ES-I3 (cell line): ENCODE measurements around the gene FABP7.
A peak's percentile ranks its signal among the peaks of the same experiment; 100 is the strongest.

Experiments
- H3K36me3 ChIP-seq: 2 replicates; pipeline ENCODE4 v1.6.1; 2013; ENCODE audit warnings: mild to moderate bottlenecking, low read length, control low read depth, moderate library complexity; ENCODE audit not compliant: insufficient read depth
- H3K4me1 ChIP-seq: 2 replicates; pipeline ENCODE4 v1.6.1; 2013; ENCODE audit warnings: mild to moderate bottlenecking, control low read depth, low read length; ENCODE audit not compliant: insufficient read depth
- H3K9ac ChIP-seq: 2 replicates; pipeline ENCODE4 v1.6.1; 2013; ENCODE audit warnings: low read depth, mild to moderate bottlenecking, low read length, moderate library complexity
- H3K9me3 ChIP-seq: 2 replicates; pipeline ENCODE4 v1.6.1; 2013; ENCODE audit warnings: mild to moderate bottlenecking, low read length, moderate library complexity; ENCODE audit not compliant: control insufficient read depth, insufficient read depth

The FABP7 gene

GRCh38 chr6:122778985-122779661 is 393 bp upstream of the FABP7 start:
- H3K9me3 ChIP-seq, result no peaks in the 10 kb centered on the region
- peaks cover 7% of the 10 kb centered on the region; the same call in 1 of the 2 replicates for H3K4me1 ChIP-seq
- H3K9ac ChIP-seq, result peak overlapping the region; percentile 14; the same call in 1 of the 2 replicates
- no peaks in the 10 kb centered on the region for H3K36me3 ChIP-seq

- no peaks in the 10 kb centered on the region for H3K36me3 ChIP-seq
- no peaks in the 10 kb centered on the region for H3K9me3 ChIP-seq
- H3K9ac ChIP-seq, result no peak overlapping the region
- H3K4me1 ChIP-seq, result peaks cover 7% of the 10 kb centered on the region; the same call in 1 of the 2 replicates
Observed at GRCh38 chr6:122780114-122780513, 598 bp downstream of the FABP7 start.

- Histone ChIP-seq H3K4me1 (peaks cover 7% of the 10 kb centered on the region; the same call in 1 of the 2 replicates), H3K9ac (no peak overlapping the region), H3K36me3 (no peaks in the 10 kb centered on the region), H3K9me3 (no peaks in the 10 kb centered on the region)
Observed at GRCh38 chr6:122781716-122782115, 2.2 kb downstream of the FABP7 start.

- Histone ChIP-seq H3K9ac (no peak overlapping the region), H3K4me1 (peaks cover 7% of the 10 kb centered on the region; the same call in 1 of the 2 replicates), H3K36me3 (no peaks in the 10 kb centered on the region), H3K9me3 (no peaks in the 10 kb centered on the region)
Observed at GRCh38 chr6:122783401-122783800, 3.9 kb downstream of the FABP7 start.

GRCh38 chr6:122785891-122786290 is 6.4 kb downstream of the FABP7 start:
- Histone ChIP-seq H3K9me3 (no peaks in the 10 kb centered on the region), H3K4me1 (no peaks in the 10 kb centered on the region), H3K36me3 (no peaks in the 10 kb centered on the region), H3K9ac (no peak overlapping the region)

GRCh38 chr6:122787721-122788120 is 8.2 kb downstream of the FABP7 start:
- H3K36me3 ChIP-seq, result no peaks in the 10 kb centered on the region
- no peaks in the 10 kb centered on the region for H3K4me1 ChIP-seq
- no peak overlapping the region for H3K9ac ChIP-seq
- no peaks in the 10 kb centered on the region for H3K9me3 ChIP-seq

GRCh38 chr6:122788208-122788607 is 8.7 kb downstream of the FABP7 start:
- no peaks in the 10 kb centered on the region for H3K9me3 ChIP-seq
- no peaks in the 10 kb centered on the region for H3K36me3 ChIP-seq
- H3K9ac ChIP-seq, result peak overlapping the region; percentile 62; the same call in 1 of the 2 replicates

GRCh38 chr6:122788663-122789181 is 9.2 kb downstream of the FABP7 start:
- H3K36me3 ChIP-seq, result no peaks in the 10 kb centered on the region
- peak overlapping the region; percentile 62 for H3K9ac ChIP-seq
- H3K9me3 ChIP-seq, result no peaks in the 10 kb centered on the region
- H3K4me1 ChIP-seq, result no peaks in the 10 kb centered on the region

More at GRCh38 chr6:122788208-122788607, 8.7 kb downstream of the FABP7 start:
- H3K4me1 ChIP-seq, result no peaks in the 10 kb centered on the region

- peak within 1 kb of the TSS; percentile 62 for H3K9ac ChIP-seq
- no peaks in the 10 kb centered on the region for H3K4me1 ChIP-seq
- no peaks in the 10 kb centered on the region for H3K36me3 ChIP-seq
- H3K9me3 ChIP-seq, result no peaks in the 10 kb centered on the region
Observed at GRCh38 chr6:122789182-122790027, 9.9 kb downstream of the FABP7 start, which contains the start of gene SMPDL3A. Gene SMPDL3A, plus strand, starts transcription at chr6:122789258. Its CDS starts 89 bp downstream, at chr6:122789347.

GRCh38 chr6:122790028-122790422 is 10.5 kb downstream of the FABP7 start:
- Histone ChIP-seq H3K9me3 (no peaks in the 10 kb centered on the region), H3K36me3 (no peaks in the 10 kb centered on the region), H3K4me1 (no peaks in the 10 kb centered on the region), H3K9ac (peak overlapping the region; percentile 62)

- Histone ChIP-seq H3K4me1 (no peaks in the 10 kb centered on the region), H3K9me3 (no peaks in the 10 kb centered on the region), H3K36me3 (no peaks in the 10 kb centered on the region), H3K9ac (peak overlapping the region; percentile 62)
Observed at GRCh38 chr6:122790423-122791309, 11.2 kb downstream of the FABP7 start.

- no peaks in the 10 kb centered on the region for H3K4me1 ChIP-seq
- H3K36me3 ChIP-seq, result no peaks in the 10 kb centered on the region
- H3K9ac ChIP-seq, result no peak overlapping the region
- H3K9me3 ChIP-seq, result no peaks in the 10 kb centered on the region
Observed at GRCh38 chr6:122791310-122791679, 11.8 kb downstream of the FABP7 start.

GRCh38 chr6:122792766-122793165 is 13.2 kb downstream of the FABP7 start:
- Histone ChIP-seq H3K9me3 (no peaks in the 10 kb centered on the region), H3K9ac (no peak overlapping the region), H3K4me1 (no peaks in the 10 kb centered on the region), H3K36me3 (no peaks in the 10 kb centered on the region)

GRCh38 chr6:122797537-122797936 is 18.0 kb downstream of the FABP7 start:
- Histone ChIP-seq H3K36me3 (no peaks in the 10 kb centered on the region), H3K9ac (no peak overlapping the region), H3K9me3 (no peaks in the 10 kb centered on the region), H3K4me1 (no peaks in the 10 kb centered on the region)
